Prostate gland (tissue), 2 donors: ENCODE data around the gene MPI.

Source experiments
- CTCF ChIP-seq, 4 experiments: fragments of 200-600 bp in 2 of 4; fragments of 450-650 bp in 2 of 4; sonication (generic) in 2 of 4; IDR thresholded peaks; 1 replicate in 3 of 4; 2 replicates in 1 of 4; pipeline ENCODE4 v1.5.1; 2016 to 2019; ENCODE audit warnings: antibody characterized with exemption in 4 of 4, mild to moderate bottlenecking in 2 of 4, moderate library complexity in 2 of 4
- POLR2A ChIP-seq: fragments of 450-650 bp; IDR thresholded peaks from one replicate; pipeline ENCODE4 v1.6.1; 2016; ENCODE audit warnings: antibody characterized with exemption, mild to moderate bottlenecking

GRCh38 chr15:74889390-74889882 lies 406 bp upstream of the MPI start:
- TF ChIP-seq POLR2A (no peak), CTCF (IDR thresholded peaks at IDR 0.05) (no peak)
